H9 (cell line): ENCODE data around the gene THY1. TPM values are rescaled to one million over a fixed set of nuclear protein-coding genes. Genes with fewer than 3 reads are reported as not detected.

Source experiments
- DNase-seq: peaks from one replicate; pipeline ENCODE4 v3.0.0-alpha.2; 2017
- H2AFZ ChIP-seq: one replicate; pipeline ENCODE4 v1.6.1; 2013; ENCODE audit warnings: mild to moderate bottlenecking, low read length, control low read depth, moderate library complexity
- H2AK5ac ChIP-seq: 2 replicates; pipeline ENCODE4 v1.6.1; 2013; ENCODE audit warnings: low read length, control low read depth, mixed read lengths; ENCODE audit not compliant: insufficient read length
- H2BK120ac ChIP-seq: one replicate; pipeline ENCODE4 v1.6.1; 2013; ENCODE audit warnings: low read depth, mild to moderate bottlenecking, low read length, control low read depth, inconsistent platforms; ENCODE audit not compliant: poor library complexity, severe bottlenecking
- H2BK12ac ChIP-seq: 2 replicates; pipeline ENCODE4 v1.6.1; 2013; ENCODE audit warnings: low read length, control low read depth, mixed read lengths, low read depth; ENCODE audit not compliant: insufficient read length
- H2BK15ac ChIP-seq: 2 replicates; pipeline ENCODE4 v1.6.1; 2013; ENCODE audit warnings: low read depth, low read length, control low read depth
- H2BK20ac ChIP-seq: one replicate; pipeline ENCODE4 v1.6.1; 2013; ENCODE audit warnings: low read depth, mild to moderate bottlenecking, low read length, control low read depth, inconsistent platforms; ENCODE audit not compliant: poor library complexity, severe bottlenecking
- H2BK5ac ChIP-seq: 2 replicates; pipeline ENCODE4 v1.6.1; 2013; ENCODE audit warnings: low read length, control low read depth, mixed read lengths; ENCODE audit not compliant: insufficient read length
- H3K14ac ChIP-seq: 2 replicates; pipeline ENCODE4 v1.6.1; 2013; ENCODE audit warnings: low read length, control low read depth; ENCODE audit not compliant: insufficient read depth
- H3K18ac ChIP-seq: 2 replicates; pipeline ENCODE4 v1.6.1; 2013; ENCODE audit warnings: low read depth, mild to moderate bottlenecking, mixed read lengths, low read length, control low read depth; ENCODE audit not compliant: insufficient read length
- H3K23ac ChIP-seq: 2 replicates; pipeline ENCODE4 v1.6.1; 2013; ENCODE audit warnings: low read length, control low read depth, mixed read lengths, low read depth; ENCODE audit not compliant: insufficient read length
- H3K23me2 ChIP-seq: 2 replicates; pipeline ENCODE4 v1.6.1; 2013; ENCODE audit warnings: low read depth, mild to moderate bottlenecking, mixed read lengths, low read length, control low read depth; ENCODE audit not compliant: insufficient read length, poor library complexity, severe bottlenecking
- H3K27ac ChIP-seq: 2 replicates; pipeline ENCODE4 v1.5.1; 2013; ENCODE audit warnings: low read length, control low read depth, mixed read lengths, low read depth; ENCODE audit not compliant: insufficient read length
- H3K27me3 ChIP-seq: 2 replicates; pipeline ENCODE4 v1.6.1; 2013; ENCODE audit warnings: low read length, control low read depth, inconsistent platforms; ENCODE audit not compliant: insufficient read depth
- H3K4ac ChIP-seq: 2 replicates; pipeline ENCODE4 v1.6.1; 2013; ENCODE audit warnings: low read depth, mild to moderate bottlenecking, control low read depth, inconsistent platforms, low read length, moderate library complexity
- H3K4me1 ChIP-seq: 2 replicates; pipeline ENCODE4 v1.6.1; 2013; ENCODE audit warnings: low read length, control low read depth, inconsistent platforms; ENCODE audit not compliant: insufficient read depth
- H3K4me2 ChIP-seq: 2 replicates; pipeline ENCODE4 v1.6.1; 2013; ENCODE audit warnings: low read length, control low read depth, mixed read lengths; ENCODE audit not compliant: insufficient read length, insufficient read depth
- H3K56ac ChIP-seq: 2 replicates; pipeline ENCODE4 v1.6.1; 2013; ENCODE audit warnings: low read depth, mild to moderate bottlenecking, mixed read lengths, low read length, control low read depth; ENCODE audit not compliant: insufficient read length
- H3K79me1 ChIP-seq: 2 replicates; pipeline ENCODE4 v1.6.1; 2013; ENCODE audit warnings: low read depth, mild to moderate bottlenecking, moderate library complexity, low read length, control low read depth, inconsistent platforms; ENCODE audit not compliant: insufficient read depth, poor library complexity, severe bottlenecking
- H3K79me2 ChIP-seq: 2 replicates; pipeline ENCODE4 v1.6.1; 2013; ENCODE audit warnings: low read length, control low read depth, inconsistent platforms; ENCODE audit not compliant: insufficient read depth
- H3K9ac ChIP-seq: 2 replicates; pipeline ENCODE4 v1.6.1; 2013; ENCODE audit warnings: low read length, control low read depth, mixed read lengths; ENCODE audit not compliant: insufficient read length; ENCODE audit errors: extremely low read depth
- H3K9me3 ChIP-seq: one replicate; pipeline ENCODE4 v1.6.1; 2013; ENCODE audit warnings: low read depth, low read length, inconsistent platforms; ENCODE audit not compliant: control insufficient read depth
- H3T11ph ChIP-seq: one replicate; pipeline ENCODE4 v1.6.1; 2013; ENCODE audit warnings: mild to moderate bottlenecking, low read length, control low read depth, inconsistent platforms
- H4K20me1 ChIP-seq: one replicate; pipeline ENCODE4 v1.6.1; 2013; ENCODE audit not compliant: control insufficient read depth, insufficient read length, insufficient read depth
- H4K5ac ChIP-seq: 2 replicates; pipeline ENCODE4 v1.6.1; 2013; ENCODE audit warnings: low read depth, mild to moderate bottlenecking, mixed read lengths, low read length, control low read depth; ENCODE audit not compliant: insufficient read length
- H4K8ac ChIP-seq: replicated peaks from 2 replicates; pipeline ENCODE4 v1.6.1; 2013; ENCODE audit warnings: low read length, control low read depth, mixed read lengths, low read depth; ENCODE audit not compliant: insufficient read length
- H4K91ac ChIP-seq: 2 replicates; pipeline ENCODE4 v1.6.1; 2013; ENCODE audit warnings: low read depth, mild to moderate bottlenecking, moderate library complexity, mixed read lengths, low read length, control low read depth; ENCODE audit not compliant: insufficient read length
- H3K27ac Mint-ChIP-seq, 3 experiments: 2 replicates in 2 of 3; 3 replicates in 1 of 3; pipeline ENCODE4 v1.8.0; 2020 to 2021; ENCODE audit warnings: mixed read lengths in 3 of 3, mild to moderate bottlenecking in 1 of 3, moderate library complexity in 1 of 3
- H3K27me3 Mint-ChIP-seq: 2 replicates; pipeline ENCODE4 v1.8.0; 2021; ENCODE audit warnings: low read depth, mild to moderate bottlenecking, moderate library complexity, mixed read lengths
- H3K36me3 Mint-ChIP-seq, 3 experiments: 2 replicates in 2 of 3; 3 replicates in 1 of 3; pipeline ENCODE4 v1.8.0; 2020 to 2021; ENCODE audit warnings: low read depth in 3 of 3, mixed read lengths in 3 of 3; ENCODE audit not compliant: insufficient read depth in 1 of 3
- H3K4me1 Mint-ChIP-seq, 2 experiments: 2 replicates each; pipeline ENCODE4 v1.8.0; 2020; ENCODE audit warnings: mixed read lengths in 2 of 2
- H3K4me3 Mint-ChIP-seq, 2 experiments: 2 replicates in 1 of 2; 3 replicates in 1 of 2; pipeline ENCODE4 v1.8.0; 2020 to 2021; ENCODE audit warnings: mild to moderate bottlenecking in 2 of 2, mixed read lengths in 2 of 2, moderate library complexity in 1 of 2
- H3K9me3 Mint-ChIP-seq, 2 experiments: 2 replicates in 1 of 2; 3 replicates in 1 of 2; pipeline ENCODE4 v1.8.0; 2020; ENCODE audit warnings: mild to moderate bottlenecking in 2 of 2, mixed read lengths in 2 of 2, moderate library complexity in 1 of 2
- WGBS: extraction: QIAGEN DNeasy Blood & Tissue Kit; methylation state at CpG from one replicate; pipeline ENCODE4 v1.1.7; 2013; ENCODE audit warnings: missing lambda C conversion rate, low lambda C conversion rate, mixed read lengths; ENCODE audit not compliant: insufficient read length; ENCODE audit errors: extremely low coverage; 5-methylcytosine and 5-hydroxymethylcytosine counted together
- total RNA-seq: library from RNA; stranded (reverse); gene quantifications from 2 replicates; pipeline ENCODE4 v1.2.1, GENCODE V29; 2021
- TF ChIP-seq, protein P1 (sequence below): fragments of 200-600 bp; sonication (generic); conservative IDR thresholded peaks from 3 replicates; pipeline ENCODE4 v1.8.0; 2021; ENCODE audit warnings: antibody characterized with exemption, mild to moderate bottlenecking

The THY1 gene
- total RNA-seq, 1 experiment from 2014 or later: 176 TPM

DNA sequence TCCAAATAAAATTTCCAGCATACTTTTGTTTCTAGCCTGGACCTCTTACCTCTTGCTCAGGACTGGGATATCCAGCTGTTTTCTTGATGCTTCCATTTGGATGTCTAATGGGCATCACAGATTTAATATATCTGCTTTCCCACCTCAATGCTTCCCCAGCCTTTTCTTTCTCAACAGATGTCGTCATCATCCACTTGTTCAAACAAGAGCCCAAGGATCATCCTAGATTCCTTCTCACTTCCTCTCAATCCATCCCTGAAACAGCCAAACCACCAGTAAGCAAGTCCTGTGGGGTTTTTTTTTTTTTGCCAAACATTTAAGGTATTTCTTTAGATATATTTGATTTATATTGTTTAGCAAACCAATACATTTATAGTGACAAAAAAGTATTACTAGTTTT, 12.5 kb downstream of the THY1 start:
- H2BK15ac ChIP-seq: no peak overlapping the region
- no peak overlapping the region for H3K27ac ChIP-seq
- H4K8ac ChIP-seq: no peak overlapping the region
- no peaks in the 10 kb centered on the region for H3K79me1 ChIP-seq
- no peak overlapping the region for H4K5ac ChIP-seq
- no peak overlapping the region for H3K4me3 Mint-ChIP-seq
- H4K20me1 ChIP-seq: no peaks in the 10 kb centered on the region
- H3K23ac ChIP-seq: no peak overlapping the region
- no peak overlapping the region for H2BK20ac ChIP-seq
- no peaks in the 10 kb centered on the region; a peak in 2 of 4 replicates for H3K4me1 Mint-ChIP-seq
- H3K36me3 Mint-ChIP-seq: peaks cover 1 to 6% (median 5%) of the 10 kb centered on the region in 3 experiments; a peak in 5 of 7 replicates
- no peaks in the 10 kb centered on the region for H3K79me2 ChIP-seq
- no peaks in the 10 kb centered on the region for H3K27me3 ChIP-seq
- no peak overlapping the region for H4K91ac ChIP-seq
- H3K9me3 ChIP-seq: no peaks in the 10 kb centered on the region
- H3K18ac ChIP-seq: no peak overlapping the region
- H2AFZ ChIP-seq: no peak overlapping the region
- no peak for DNase-seq
- H3K4me1 ChIP-seq: no peaks in the 10 kb centered on the region
- no peak overlapping the region for H3K14ac ChIP-seq
- no peak overlapping the region for H3T11ph ChIP-seq
- no peaks in the 10 kb centered on the region; a peak in 1 of 5 replicates for H3K9me3 Mint-ChIP-seq
- no peak overlapping the region for H3K4ac ChIP-seq
- TF ChIP-seq, protein P1, sequence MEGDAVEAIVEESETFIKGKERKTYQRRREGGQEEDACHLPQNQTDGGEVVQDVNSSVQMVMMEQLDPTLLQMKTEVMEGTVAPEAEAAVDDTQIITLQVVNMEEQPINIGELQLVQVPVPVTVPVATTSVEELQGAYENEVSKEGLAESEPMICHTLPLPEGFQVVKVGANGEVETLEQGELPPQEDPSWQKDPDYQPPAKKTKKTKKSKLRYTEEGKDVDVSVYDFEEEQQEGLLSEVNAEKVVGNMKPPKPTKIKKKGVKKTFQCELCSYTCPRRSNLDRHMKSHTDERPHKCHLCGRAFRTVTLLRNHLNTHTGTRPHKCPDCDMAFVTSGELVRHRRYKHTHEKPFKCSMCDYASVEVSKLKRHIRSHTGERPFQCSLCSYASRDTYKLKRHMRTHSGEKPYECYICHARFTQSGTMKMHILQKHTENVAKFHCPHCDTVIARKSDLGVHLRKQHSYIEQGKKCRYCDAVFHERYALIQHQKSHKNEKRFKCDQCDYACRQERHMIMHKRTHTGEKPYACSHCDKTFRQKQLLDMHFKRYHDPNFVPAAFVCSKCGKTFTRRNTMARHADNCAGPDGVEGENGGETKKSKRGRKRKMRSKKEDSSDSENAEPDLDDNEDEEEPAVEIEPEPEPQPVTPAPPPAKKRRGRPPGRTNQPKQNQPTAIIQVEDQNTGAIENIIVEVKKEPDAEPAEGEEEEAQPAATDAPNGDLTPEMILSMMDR: no peak
- H2BK5ac ChIP-seq: no peak overlapping the region
- no peak overlapping the region for H2AK5ac ChIP-seq
- H3K23me2 ChIP-seq: no peaks in the 10 kb centered on the region
- no peak overlapping the region for H3K4me2 ChIP-seq
- H2BK12ac ChIP-seq: no peak overlapping the region
- H3K27me3 Mint-ChIP-seq: no peaks in the 10 kb centered on the region; the same call in 1 of the 2 replicates
- H3K9ac ChIP-seq: no peak overlapping the region
- no CpG with 5 or more reads among the region's 1 CpG for WGBS
- no peak overlapping the region for H2BK120ac ChIP-seq
- no peak overlapping the region for H3K56ac ChIP-seq
- H3K27ac Mint-ChIP-seq: no peak overlapping the region
